Skeletal muscle satellite cell (primary cell): ENCODE measurements around the gene IGFBP3.

ENCODE experiments used
- H3K27me3 ChIP-seq: 2 replicates; pipeline ENCODE4 v1.7.0; 2013; ENCODE audit warnings: low read length; ENCODE audit not compliant: control insufficient read depth, insufficient read depth
- H3K36me3 ChIP-seq: 2 replicates; pipeline ENCODE4 v1.7.0; 2013; ENCODE audit warnings: mild to moderate bottlenecking, control low read depth, low read length; ENCODE audit not compliant: insufficient read depth
- H3K4me1 ChIP-seq: 2 replicates; pipeline ENCODE4 v1.7.0; 2013; ENCODE audit warnings: low read length; ENCODE audit not compliant: control insufficient read depth, insufficient read depth
- H3K4me2 ChIP-seq: 2 replicates; pipeline ENCODE4 v1.7.0; 2013; ENCODE audit warnings: mild to moderate bottlenecking, low read length
- H3K4me3 ChIP-seq: 2 replicates; pipeline ENCODE4 v1.7.0; 2013; ENCODE audit warnings: low read length
- H3K9ac ChIP-seq: 2 replicates; pipeline ENCODE4 v1.7.0; 2013; ENCODE audit warnings: mild to moderate bottlenecking, low read depth, low read length, moderate library complexity
- H3K9me3 ChIP-seq: replicated peaks from 2 replicates; pipeline ENCODE4 v1.7.0; 2013; ENCODE audit warnings: mild to moderate bottlenecking, control low read depth, low read length

Gene IGFBP3

GRCh38 chr7:45881280-45881758, 39.8 kb downstream of the IGFBP3 start:
- Histone ChIP-seq H3K27me3 (no peaks in the 10 kb centered on the region), H3K36me3 (no peaks in the 10 kb centered on the region), H3K4me1 (peaks cover 39% of the 10 kb centered on the region), H3K9ac (no peak overlapping the region), H3K4me3 (no peak overlapping the region), H3K4me2 (no peak overlapping the region), H3K9me3 (no peaks in the 10 kb centered on the region)

- no peak overlapping the region for H3K4me3 ChIP-seq
- H3K9ac ChIP-seq = no peak overlapping the region
- H3K4me2 ChIP-seq = no peak overlapping the region
- H3K27me3 ChIP-seq = no peaks in the 10 kb centered on the region
- H3K4me1 ChIP-seq = peaks cover 36% of the 10 kb centered on the region
- no peaks in the 10 kb centered on the region for H3K9me3 ChIP-seq
- no peaks in the 10 kb centered on the region for H3K36me3 ChIP-seq
Measured at GRCh38 chr7:45880433-45880860, 40.6 kb downstream of the IGFBP3 start.

- H3K4me1 ChIP-seq = peaks cover 39% of the 10 kb centered on the region
- H3K4me3 ChIP-seq = no peak overlapping the region
- no peaks in the 10 kb centered on the region for H3K9me3 ChIP-seq
Measured at GRCh38 chr7:45878457-45879144, 42.5 kb downstream of the IGFBP3 start.

GRCh38 chr7:45876519-45876918, 44.6 kb downstream of the IGFBP3 start:
- H3K4me1 ChIP-seq = peaks cover 25% of the 10 kb centered on the region
- H3K9ac ChIP-seq = no peak overlapping the region
- H3K27me3 ChIP-seq = no peaks in the 10 kb centered on the region
- no peak overlapping the region for H3K4me3 ChIP-seq
- H3K4me2 ChIP-seq = no peak overlapping the region
- no peaks in the 10 kb centered on the region for H3K9me3 ChIP-seq
- H3K36me3 ChIP-seq = no peaks in the 10 kb centered on the region

More at GRCh38 chr7:45878457-45879144, 42.5 kb downstream of the IGFBP3 start:
- no peaks in the 10 kb centered on the region for H3K36me3 ChIP-seq
- no peak overlapping the region for H3K4me2 ChIP-seq
- no peaks in the 10 kb centered on the region for H3K27me3 ChIP-seq
- H3K9ac ChIP-seq = no peak overlapping the region

- H3K9me3 ChIP-seq = no peaks in the 10 kb centered on the region
Measured at GRCh38 chr7:45874408-45875131, 46.5 kb downstream of the IGFBP3 start.

GRCh38 chr7:45873355-45873754, 47.7 kb downstream of the IGFBP3 start:
- Histone ChIP-seq H3K27me3 (no peaks in the 10 kb centered on the region), H3K36me3 (no peaks in the 10 kb centered on the region), H3K4me3 (no peak overlapping the region), H3K4me2 (no peak overlapping the region), H3K4me1 (peaks cover 21% of the 10 kb centered on the region), H3K9me3 (no peaks in the 10 kb centered on the region), H3K9ac (no peak overlapping the region)

More at GRCh38 chr7:45874408-45875131, 46.5 kb downstream of the IGFBP3 start:
- no peak overlapping the region for H3K4me3 ChIP-seq
- no peaks in the 10 kb centered on the region for H3K27me3 ChIP-seq
- H3K4me1 ChIP-seq = peaks cover 21% of the 10 kb centered on the region
- H3K36me3 ChIP-seq = no peaks in the 10 kb centered on the region
- H3K9ac ChIP-seq = no peak overlapping the region
- H3K4me2 ChIP-seq = peak overlapping the region; percentile 25

GRCh38 chr7:45873035-45873354, 48.1 kb downstream of the IGFBP3 start, which contains the start of gene CCDC201:
CCDC201 (minus strand) TSS chr7:45873082; CDS start chr7:45873007, 75 bp downstream.
- H3K27me3 ChIP-seq = no peaks in the 10 kb centered on the region
- no peaks in the 10 kb centered on the region for H3K36me3 ChIP-seq
- H3K9me3 ChIP-seq = peaks cover 3% of the 10 kb centered on the region
- H3K4me2 ChIP-seq = no peak within 1 kb of the TSS
- H3K4me3 ChIP-seq = no peak within 1 kb of the TSS
- H3K4me1 ChIP-seq = peaks cover 21% of the 10 kb centered on the region
- no peak within 1 kb of the TSS for H3K9ac ChIP-seq

- Histone ChIP-seq H3K9me3 (peaks cover 3% of the 10 kb centered on the region), H3K4me3 (no peak overlapping the region), H3K36me3 (no peaks in the 10 kb centered on the region), H3K4me2 (no peak overlapping the region), H3K9ac (no peak overlapping the region), H3K27me3 (no peaks in the 10 kb centered on the region), H3K4me1 (peaks cover 21% of the 10 kb centered on the region)
Measured at GRCh38 chr7:45872116-45873034, 48.7 kb downstream of the IGFBP3 start.

- Histone ChIP-seq H3K4me2 (no peak overlapping the region), H3K4me1 (peaks cover 5% of the 10 kb centered on the region), H3K36me3 (no peaks in the 10 kb centered on the region), H3K9me3 (peaks cover 3% of the 10 kb centered on the region), H3K27me3 (no peaks in the 10 kb centered on the region), H3K9ac (no peak overlapping the region), H3K4me3 (no peak overlapping the region)
Measured at GRCh38 chr7:45869426-45869825, 51.6 kb downstream of the IGFBP3 start.

GRCh38 chr7:45867471-45867870, 53.6 kb downstream of the IGFBP3 start:
- H3K27me3 ChIP-seq = peaks cover 4% of the 10 kb centered on the region
- H3K4me2 ChIP-seq = no peak overlapping the region
- no peak overlapping the region for H3K9ac ChIP-seq
- H3K4me1 ChIP-seq = no peaks in the 10 kb centered on the region
- H3K9me3 ChIP-seq = peaks cover 3% of the 10 kb centered on the region
- H3K36me3 ChIP-seq = no peaks in the 10 kb centered on the region
- H3K4me3 ChIP-seq = no peak overlapping the region
